Liver (tissue), 3 donors: ENCODE measurements around the gene JMJD7.

Experiments used
- CTCF ChIP-seq: fragments of 150-350 bp; IDR thresholded peaks from 2 replicates; pipeline ENCODE4 v1.5.1; 2017; ENCODE audit warnings: improper control_type of control experiment, low read depth, low read length; ENCODE audit not compliant: missing input control
- FOXA2 ChIP-seq: IDR thresholded peaks from 2 replicates; pipeline ENCODE4 v1.6.1; 2016; ENCODE audit warnings: antibody characterized with exemption
- GABPA ChIP-seq, 2 donors: IDR thresholded peaks in 1 of 2; conservative IDR thresholded peaks in 1 of 2; 2 replicates each; pipeline ENCODE4 v1.6.1; 2016; ENCODE audit warnings: antibody characterized with exemption in 2 of 2, mild to moderate bottlenecking in 1 of 2, moderate library complexity in 1 of 2
- HNF4G ChIP-seq: IDR thresholded peaks from 2 replicates; pipeline ENCODE4 v1.6.1; 2016; ENCODE audit warnings: antibody characterized with exemption
- JUND ChIP-seq, 2 donors: IDR thresholded peaks; 2 replicates each; pipeline ENCODE4 v1.6.1; 2016; ENCODE audit warnings: antibody characterized with exemption in 2 of 2
- MAX ChIP-seq: IDR thresholded peaks from 2 replicates; pipeline ENCODE4 v1.6.1; 2016; ENCODE audit warnings: antibody characterized with exemption
- RAD21 ChIP-seq, 2 donors: IDR thresholded peaks; 2 replicates each; pipeline ENCODE4 v1.6.1; 2016; ENCODE audit warnings: antibody characterized with exemption in 2 of 2, mild to moderate bottlenecking in 2 of 2
- REST ChIP-seq: IDR thresholded peaks from 2 replicates; pipeline ENCODE4 v1.6.1; 2016; ENCODE audit warnings: antibody characterized with exemption, mild to moderate bottlenecking
- SP1 ChIP-seq: IDR thresholded peaks from 2 replicates; pipeline ENCODE4 v1.6.1; 2018; ENCODE audit warnings: antibody characterized with exemption, mild to moderate bottlenecking
- TAF1 ChIP-seq: conservative IDR thresholded peaks from 2 replicates; pipeline ENCODE4 v1.6.1; 2016; ENCODE audit warnings: antibody characterized with exemption, mild to moderate bottlenecking
- YY1 ChIP-seq: IDR thresholded peaks from 2 replicates; pipeline ENCODE4 v1.6.1; 2016; ENCODE audit warnings: antibody characterized with exemption, mild to moderate bottlenecking
- TF ChIP-seq, protein P1 (sequence below): IDR thresholded peaks from 2 replicates; pipeline ENCODE4 v1.6.1; 2016; ENCODE audit warnings: antibody characterized with exemption
- donor health status: healthy.
- donor health status: healthy.

DNA sequence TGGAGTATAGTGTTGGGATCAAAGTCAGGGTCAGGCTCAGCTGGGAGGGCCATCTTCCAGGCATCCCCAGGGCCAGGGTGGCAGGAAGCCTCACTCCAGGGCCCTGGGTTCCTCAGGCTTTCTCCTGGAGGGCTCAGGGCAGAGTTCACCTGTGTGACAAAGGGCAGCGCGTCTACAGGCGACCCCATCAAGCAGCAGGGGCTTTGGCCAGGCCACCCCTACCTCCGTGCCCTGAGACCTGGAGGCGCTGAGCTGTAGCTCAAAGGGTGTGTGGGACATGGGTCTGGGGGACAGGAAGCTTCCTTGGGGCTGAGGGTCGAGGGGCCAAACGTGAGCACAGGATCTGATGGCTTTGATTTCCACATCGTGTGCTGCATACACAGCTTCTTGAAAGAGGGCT is 53.2 kb downstream of the JMJD7 start:
- TF ChIP-seq CTCF (no peak), TAF1 (no peak), HNF4G (no peak), RAD21 (IDR thresholded peaks at IDR 0.05) (no peak), REST (no peak), JUND (IDR thresholded peaks at IDR 0.05) (no peak), FOXA2 (no peak), YY1 (no peak), GABPA (IDR thresholded peaks at IDR 0.05 in 1 of 2, conservative IDR thresholded peaks at IDR 0.05 in 1 of 2) (no peak), MAX (no peak), SP1 (no peak)
- TF ChIP-seq, protein P1, sequence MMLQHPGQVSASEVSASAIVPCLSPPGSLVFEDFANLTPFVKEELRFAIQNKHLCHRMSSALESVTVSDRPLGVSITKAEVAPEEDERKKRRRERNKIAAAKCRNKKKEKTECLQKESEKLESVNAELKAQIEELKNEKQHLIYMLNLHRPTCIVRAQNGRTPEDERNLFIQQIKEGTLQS = no peak
